IMR-90 (cell line): ENCODE measurements around the gene PSEN1.

Experiments used
- BHLHE40 ChIP-seq: fragments of 150-350 bp; IDR thresholded peaks from 2 replicates; pipeline ENCODE4 v1.6.1; 2016; ENCODE audit warnings: mild to moderate bottlenecking, low read depth, low read length
- MXI1 ChIP-seq: IDR thresholded peaks from 2 replicates; pipeline ENCODE4 v1.6.1; 2012; ENCODE audit warnings: low read depth, mild to moderate bottlenecking, low read length, moderate library complexity, borderline replicate concordance
- POLR2A ChIP-seq: IDR thresholded peaks from 2 replicates; pipeline ENCODE4 v1.6.1; 2012; ENCODE audit warnings: mild to moderate bottlenecking, low read depth, low read length
- RAD21 ChIP-seq: IDR thresholded peaks from 2 replicates; pipeline ENCODE4 v1.6.1; 2012; ENCODE audit warnings: low read length, improper control_type of control experiment
- RFX5 ChIP-seq: IDR thresholded peaks from 2 replicates; pipeline ENCODE4 v1.8.0; 2012; ENCODE audit warnings: low read depth, mild to moderate bottlenecking, low read length, moderate library complexity
- TF ChIP-seq, protein P1 (sequence below): conservative IDR thresholded peaks from 2 replicates; pipeline ENCODE4 v1.5.1; 2012; ENCODE audit warnings: mild to moderate bottlenecking, low read depth, low read length, improper control_type of control experiment

GRCh38 chr14:73142216-73142615 is 5.9 kb downstream of the PSEN1 start:
- TF ChIP-seq, protein P1, sequence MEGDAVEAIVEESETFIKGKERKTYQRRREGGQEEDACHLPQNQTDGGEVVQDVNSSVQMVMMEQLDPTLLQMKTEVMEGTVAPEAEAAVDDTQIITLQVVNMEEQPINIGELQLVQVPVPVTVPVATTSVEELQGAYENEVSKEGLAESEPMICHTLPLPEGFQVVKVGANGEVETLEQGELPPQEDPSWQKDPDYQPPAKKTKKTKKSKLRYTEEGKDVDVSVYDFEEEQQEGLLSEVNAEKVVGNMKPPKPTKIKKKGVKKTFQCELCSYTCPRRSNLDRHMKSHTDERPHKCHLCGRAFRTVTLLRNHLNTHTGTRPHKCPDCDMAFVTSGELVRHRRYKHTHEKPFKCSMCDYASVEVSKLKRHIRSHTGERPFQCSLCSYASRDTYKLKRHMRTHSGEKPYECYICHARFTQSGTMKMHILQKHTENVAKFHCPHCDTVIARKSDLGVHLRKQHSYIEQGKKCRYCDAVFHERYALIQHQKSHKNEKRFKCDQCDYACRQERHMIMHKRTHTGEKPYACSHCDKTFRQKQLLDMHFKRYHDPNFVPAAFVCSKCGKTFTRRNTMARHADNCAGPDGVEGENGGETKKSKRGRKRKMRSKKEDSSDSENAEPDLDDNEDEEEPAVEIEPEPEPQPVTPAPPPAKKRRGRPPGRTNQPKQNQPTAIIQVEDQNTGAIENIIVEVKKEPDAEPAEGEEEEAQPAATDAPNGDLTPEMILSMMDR, result no peak
- TF ChIP-seq BHLHE40, result no peak
- no peak for TF ChIP-seq RFX5
- no peak for TF ChIP-seq RAD21
- TF ChIP-seq MXI1, result no peak
- TF ChIP-seq POLR2A, result no peak
